Pancreas (tissue), 10 donors: ENCODE results near the gene CRIM1. TPM values are rescaled to one million over a fixed set of nuclear protein-coding genes. Genes with fewer than 3 reads are reported as not detected.

Source experiments
- ATAC-seq, 4 donors: fragments of 200-7000 bp; cut with Tn5 transposase; one replicate each; pipeline versions ENCODE4 v1.8.0 to v1.9.1; 2020; ENCODE audit warnings: mild to moderate bottlenecking in 4 of 4, moderate library complexity in 4 of 4
- DNase-seq, 6 donors: peaks; one replicate each; pipeline ENCODE4 v3.0.0-alpha.2; 2020
- FAIRE-seq: peaks from 2 replicates; lab custom pipeline; 2012; peaks lifted over from hg19 to GRCh38; lab: Jason Lieb, UNC
- H3K27ac ChIP-seq, 4 donors: fragments of 200-600 bp; sonication (generic); 1 replicate in 3 of 4; 2 replicates in 1 of 4; pipeline versions ENCODE4 v1.5.0 to v1.8.0; 2020
- H3K27me3 ChIP-seq, 4 donors: fragments of 200-600 bp; one replicate each; pipeline ENCODE4 v1.8.0; 2021
- H3K36me3 ChIP-seq, 3 donors: fragments of 200-600 bp; sonication (generic) in 1 of 3; one replicate each; pipeline versions ENCODE4 v1.5.0 to v1.8.0; 2020 to 2021
- H3K4me1 ChIP-seq, 3 donors: fragments of 200-600 bp; one replicate each; pipeline ENCODE4 v1.8.0; 2021
- H3K4me3 ChIP-seq, 4 donors: fragments of 200-600 bp; sonication (generic) in 2 of 4; one replicate each; pipeline versions ENCODE4 v1.5.0 to v1.8.0; 2020 to 2021
- H3K9me3 ChIP-seq, 4 donors: fragments of 200-600 bp; one replicate each; pipeline ENCODE4 v1.8.0; 2021
- CTCF ChIP-seq, 4 donors: fragments of 200-600 bp; sonication (generic) in 3 of 4; IDR thresholded peaks; one replicate each; pipeline versions ENCODE4 v1.5.0 to v1.8.0; 2021; ENCODE audit warnings: antibody characterized with exemption in 4 of 4
- WGBS, 2 donors: extraction: QIAGEN DNeasy Blood & Tissue Kit; methylation state at CpG; one replicate each; pipeline ENCODE4 v1.1.7; 2013; 5-methylcytosine and 5-hydroxymethylcytosine counted together
- intact Hi-C, 3 donors: fragments of 100-400 bp; cut with DNase I; formaldehyde crosslinking; loops; one replicate each; pipeline versions ENCODE4 v1.11.1 to v1.14.2; 2022
- polyA plus RNA-seq, 2 donors: library from polyadenylated mRNA; stranded (reverse); fragments of 200-250 nt; gene quantifications; one replicate each; pipeline ENCODE4 v1.2.3, GENCODE V29; 2013
- total RNA-seq, 6 donors: library from RNA; stranded (reverse); fragmentation: NEBNext Ultra II Directional in 4 of 6; extraction: Animal tissue kit (Norgen Biotek cat#: 25700) in 4 of 6; gene quantifications; one replicate each; pipeline versions ENCODE4 v1.2.1 to v1.2.4, GENCODE V29; 2021 to 2023
- donor health status: healthy with polysubstance abuse.
- donor health status: DM: no; HTN: no; CAD: no; lungs with moderate emphysema.
- donor health status: DM: no; HTN: no; CAD: no.
- donor health status: control.
- donor health status: control.
- donor health status: Bipolar disorder and iron deficiency.
- donor health status: DM: yes; HTN: yes; CAD: no.
- donor health status: DM: no; HTN: no; CAD: no.
- donor health status: DM: no; HTN: no; CAD: no.
- donor health status: DM: yes; HTN: yes; CAD: no.

The CRIM1 gene
- total and polyA plus RNA-seq, 8 donors: 5.2 to 29.1 (median 20.2) TPM

- peaks cover 0 to 4% (median 0%) of the 10 kb centered on the region in 3 donors for H3K4me1 ChIP-seq
- H3K36me3 ChIP-seq: peaks cover 0 to 5% (median 0%) of the 10 kb centered on the region in 3 donors
- ATAC-seq (no peak), DNase-seq (no peak), FAIRE-seq (no peak)
- H3K27ac ChIP-seq: no peak overlapping the region
- H3K9me3 ChIP-seq: no peaks in the 10 kb centered on the region
- intact Hi-C loops: no loop called here
- WGBS, 2 donors: 91 to 93% methylated on average over 3 of the region's 3 CpGs
- H3K4me3 ChIP-seq: no peak overlapping the region
- H3K27me3 ChIP-seq: no peaks in the 10 kb centered on the region
- no peak for TF ChIP-seq CTCF (IDR thresholded peaks at IDR 0.05)
These were observed 200.2 kb downstream of the CRIM1 start for GRCh38 chr2:36555789-36556188.

DNA sequence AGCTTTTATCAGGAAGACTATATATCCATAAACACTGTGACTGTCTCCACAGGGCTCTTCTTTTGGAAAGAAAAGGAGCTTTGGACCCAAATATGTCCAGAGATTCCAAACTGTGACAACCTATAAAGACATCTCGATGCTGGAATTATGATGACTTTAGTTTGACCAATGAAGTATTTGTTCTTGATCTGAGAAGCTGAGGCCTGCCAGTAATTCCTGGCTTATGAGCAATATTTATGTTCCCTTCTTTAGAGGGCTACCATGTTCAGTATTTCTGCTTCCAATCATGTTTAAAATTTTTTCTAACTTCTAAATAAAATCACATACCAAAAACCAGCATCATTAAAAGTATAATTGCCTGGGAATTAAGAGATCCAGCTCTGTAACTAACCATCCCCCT lies 201.3 kb downstream of the CRIM1 start:
- no peak for ATAC-seq
- FAIRE-seq: no peak
- no peak overlapping the region for H3K27ac ChIP-seq
- no peak for DNase-seq
- peaks cover 0 to 4% (median 0%) of the 10 kb centered on the region in 3 donors for H3K4me1 ChIP-seq
- no peak overlapping the region for H3K4me3 ChIP-seq
- H3K36me3 ChIP-seq: no peaks in the 10 kb centered on the region
- no peaks in the 10 kb centered on the region for H3K9me3 ChIP-seq
- 75 to 88% methylated on average over 1 of the region's 1 CpG for WGBS, 2 donors
- intact Hi-C loops: no loop called here
- TF ChIP-seq CTCF (IDR thresholded peaks at IDR 0.05): no peak
- H3K27me3 ChIP-seq: no peaks in the 10 kb centered on the region

GRCh38 chr2:36559221-36559942 lies 203.8 kb downstream of the CRIM1 start:
- Histone ChIP-seq H3K27me3 (no peaks in the 10 kb centered on the region), H3K9me3 (no peaks in the 10 kb centered on the region), H3K36me3 (no peaks in the 10 kb centered on the region), H3K4me1 (peaks cover 0 to 4% (median 4%) of the 10 kb centered on the region in 3 donors), H3K27ac (no peak overlapping the region), H3K4me3 (no peak overlapping the region)
- intact Hi-C loops: no loop called here
- no peak for FAIRE-seq
- WGBS, 2 donors: 92 to 94% methylated on average over 11 of the region's 11 CpGs
- ATAC-seq: no peak
- DNase-seq: no peak
- TF ChIP-seq CTCF (IDR thresholded peaks at IDR 0.05): no peak

GRCh38 chr2:36560726-36561125 lies 205.1 kb downstream of the CRIM1 start:
- Histone ChIP-seq H3K27ac (peak overlapping the region in 1 of 4 donors; percentile 9), H3K4me3 (no peak overlapping the region), H3K36me3 (no peaks in the 10 kb centered on the region), H3K27me3 (no peaks in the 10 kb centered on the region), H3K9me3 (no peaks in the 10 kb centered on the region), H3K4me1 (peaks cover 0 to 4% (median 4%) of the 10 kb centered on the region in 3 donors)
- FAIRE-seq (no peak), DNase-seq (no peak), ATAC-seq (no peak)
- TF ChIP-seq CTCF (IDR thresholded peaks at IDR 0.05): no peak
- 97 to 98% methylated on average over 5 of the region's 5 CpGs for WGBS, 2 donors
- intact Hi-C loops: no loop called here
